Activated CD4-positive, alpha-beta memory T cell treated with anti-CD3 and anti-CD28 coated beads for 36 hours (primary cell): ENCODE data around the gene GRIN2B. TPM values are rescaled to one million over a fixed set of nuclear protein-coding genes. Genes with fewer than 3 reads are reported as not detected.

Experiments used
- CTCF ChIA-PET: fragments of 350-600 bp; sonication (Branson Sonifier 250); formaldehyde crosslinking; loops from one replicate; lab custom pipeline; 2021; ENCODE audit warnings: antibody characterized with exemption, inconsistent platforms; lab: Charles Lee
- POLR2A ChIA-PET: fragments of 350-600 bp; sonication (Branson Sonifier 250); formaldehyde crosslinking; loops from one replicate; lab custom pipeline; 2021; ENCODE audit warnings: antibody characterized with exemption; lab: Charles Lee
- DNase-seq: peaks from one replicate; pipeline ENCODE4 v3.0.0-alpha.2; 2020
- H3K27ac Mint-ChIP-seq: one replicate; pipeline ENCODE4 v1.8.0; 2021; ENCODE audit warnings: mixed read lengths
- H3K27me3 Mint-ChIP-seq: one replicate; pipeline ENCODE4 v1.8.0; 2021; ENCODE audit warnings: mixed read lengths
- H3K36me3 Mint-ChIP-seq: one replicate; pipeline ENCODE4 v1.8.0; 2021; ENCODE audit warnings: mixed read lengths
- H3K4me1 Mint-ChIP-seq: one replicate; pipeline ENCODE4 v1.8.0; 2021; ENCODE audit warnings: low read depth, mixed read lengths
- H3K4me3 Mint-ChIP-seq: one replicate; pipeline ENCODE4 v1.8.0; 2021; ENCODE audit warnings: mild to moderate bottlenecking, mixed read lengths
- H3K9me3 Mint-ChIP-seq: one replicate; pipeline ENCODE4 v1.8.0; 2021; ENCODE audit warnings: mixed read lengths
- intact Hi-C: fragments of 100-400 bp; cut with micrococcal nuclease; formaldehyde crosslinking; loops from one replicate; pipeline ENCODE4 v1.15.1; 2023
- total RNA-seq, 2 experiments: library from RNA; stranded (reverse); gene quantifications; one replicate each; pipeline ENCODE4 v1.2.3, GENCODE V29; 2021

GRIN2B gene
- total RNA-seq, 2 experiments from 2014 or later, result not detected

- no peak overlapping the region for H3K4me3 Mint-ChIP-seq
- ChIA-PET POLR2A (no interaction called here), CTCF (no interaction called here)
- no peaks in the 10 kb centered on the region for H3K9me3 Mint-ChIP-seq
- intact Hi-C loops, result no loop called here
- H3K27ac Mint-ChIP-seq, result no peak overlapping the region
- H3K27me3 Mint-ChIP-seq, result no peaks in the 10 kb centered on the region
- H3K36me3 Mint-ChIP-seq, result no peaks in the 10 kb centered on the region
- H3K4me1 Mint-ChIP-seq, result no peaks in the 10 kb centered on the region
- DNase-seq, result no peak
Observed at GRCh38 chr12:13950502-13950901, 30.9 kb downstream of the GRIN2B start.

- H3K27me3 Mint-ChIP-seq, result peaks cover 3% of the 10 kb centered on the region
- ChIA-PET CTCF (no interaction called here), POLR2A (no interaction called here)
- no peak overlapping the region for H3K27ac Mint-ChIP-seq
- DNase-seq, result no peak
- intact Hi-C loops, result no loop called here
- no peaks in the 10 kb centered on the region for H3K4me1 Mint-ChIP-seq
- H3K4me3 Mint-ChIP-seq, result no peak overlapping the region
- no peaks in the 10 kb centered on the region for H3K36me3 Mint-ChIP-seq
- H3K9me3 Mint-ChIP-seq, result no peaks in the 10 kb centered on the region
Observed at GRCh38 chr12:13948621-13949020, 32.8 kb downstream of the GRIN2B start.

DNA sequence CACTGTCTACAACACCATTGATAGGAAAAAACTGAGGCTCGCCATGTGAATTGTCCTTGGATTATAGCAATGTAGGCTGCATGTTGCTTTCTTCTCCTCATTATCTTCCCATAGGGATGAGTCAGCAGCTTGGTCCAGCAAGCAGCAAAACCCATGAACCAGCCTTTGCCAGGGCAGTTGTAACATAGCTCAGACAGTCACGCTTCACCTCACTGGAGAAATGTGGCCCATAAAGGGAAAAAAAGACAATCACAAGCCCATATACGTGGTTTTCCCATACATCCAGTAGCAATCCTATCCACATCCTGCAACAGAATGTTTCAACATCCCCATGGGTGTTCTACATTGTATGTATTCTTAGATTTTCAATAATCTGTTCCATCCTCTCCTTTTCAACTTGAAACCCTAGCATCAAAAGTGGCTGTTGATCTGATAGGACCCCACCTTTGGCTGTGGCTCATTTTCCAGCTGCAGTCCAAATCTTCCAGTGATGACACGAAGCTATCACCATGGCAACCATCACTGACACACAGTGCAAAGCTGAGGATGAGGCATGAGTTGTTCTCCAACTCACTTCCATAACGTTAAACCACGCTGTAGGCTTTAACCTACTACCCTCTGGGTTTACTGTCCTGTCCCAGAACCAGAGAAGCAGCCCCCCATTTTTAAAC is 34.0 kb downstream of the GRIN2B start:
- Mint-ChIP-seq H3K4me3 (no peak overlapping the region), H3K27ac (no peak overlapping the region), H3K9me3 (no peaks in the 10 kb centered on the region), H3K4me1 (no peaks in the 10 kb centered on the region), H3K27me3 (peaks cover 7% of the 10 kb centered on the region), H3K36me3 (no peaks in the 10 kb centered on the region)
- no peak for DNase-seq
- CTCF ChIA-PET, result no interaction called here
- POLR2A ChIA-PET, result no interaction called here
- intact Hi-C loops, result no loop called here

GRCh38 chr12:13945641-13946040 is 35.8 kb downstream of the GRIN2B start:
- no peak overlapping the region for H3K4me3 Mint-ChIP-seq
- H3K9me3 Mint-ChIP-seq, result no peaks in the 10 kb centered on the region
- no peak for DNase-seq
- POLR2A ChIA-PET, result no interaction called here
- CTCF ChIA-PET, result interaction anchor here (1.1 kb wide), 1 partner anchor 583 kb away, joined by 3 read pairs; no protein-coding TSS in a partner anchor
- H3K36me3 Mint-ChIP-seq, result no peaks in the 10 kb centered on the region
- peaks cover 11% of the 10 kb centered on the region for H3K27me3 Mint-ChIP-seq
- no peak overlapping the region for H3K27ac Mint-ChIP-seq
- H3K4me1 Mint-ChIP-seq, result no peaks in the 10 kb centered on the region
- intact Hi-C loops, result no loop called here

GRCh38 chr12:13945236-13945635 is 36.2 kb downstream of the GRIN2B start:
- no peak for DNase-seq
- Mint-ChIP-seq H3K27ac (no peak overlapping the region), H3K36me3 (no peaks in the 10 kb centered on the region), H3K4me1 (no peaks in the 10 kb centered on the region), H3K27me3 (peaks cover 11% of the 10 kb centered on the region), H3K4me3 (no peak overlapping the region), H3K9me3 (no peaks in the 10 kb centered on the region)
- ChIA-PET CTCF (interaction anchor here (1.1 kb wide), 1 partner anchor 583 kb away, joined by 3 read pairs; no protein-coding TSS in a partner anchor), POLR2A (no interaction called here)
- intact Hi-C loops, result no loop called here

DNA sequence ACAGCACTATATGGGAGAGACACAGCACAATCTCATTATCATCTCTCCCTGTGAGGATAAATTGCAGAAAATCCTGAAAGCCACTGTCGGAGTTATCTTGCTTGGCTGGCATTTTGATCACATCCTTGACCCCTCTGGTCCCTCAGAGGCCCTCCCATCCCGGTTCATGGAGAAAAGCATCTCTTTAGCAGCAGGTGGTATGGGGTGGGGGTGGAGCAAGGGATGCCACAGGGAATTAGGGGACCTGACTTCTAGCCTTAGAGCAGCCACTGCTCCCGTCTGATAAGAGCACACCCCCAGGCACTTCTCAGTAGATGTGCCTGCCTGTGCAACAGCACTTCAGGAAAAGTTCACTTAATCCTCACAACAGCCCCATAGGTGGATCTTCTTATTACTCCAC is 38.6 kb downstream of the GRIN2B start:
- DNase-seq, result no peak
- Mint-ChIP-seq H3K27ac (no peak overlapping the region), H3K4me3 (no peak overlapping the region), H3K36me3 (no peaks in the 10 kb centered on the region), H3K4me1 (no peaks in the 10 kb centered on the region), H3K27me3 (peaks cover 12% of the 10 kb centered on the region), H3K9me3 (peaks cover 3% of the 10 kb centered on the region)
- intact Hi-C loops, result loop anchor here (5.0 kb wide), 1 partner anchor 81 kb away; no protein-coding TSS in a partner anchor
- POLR2A ChIA-PET, result no interaction called here
- CTCF ChIA-PET, result no interaction called here

DNA sequence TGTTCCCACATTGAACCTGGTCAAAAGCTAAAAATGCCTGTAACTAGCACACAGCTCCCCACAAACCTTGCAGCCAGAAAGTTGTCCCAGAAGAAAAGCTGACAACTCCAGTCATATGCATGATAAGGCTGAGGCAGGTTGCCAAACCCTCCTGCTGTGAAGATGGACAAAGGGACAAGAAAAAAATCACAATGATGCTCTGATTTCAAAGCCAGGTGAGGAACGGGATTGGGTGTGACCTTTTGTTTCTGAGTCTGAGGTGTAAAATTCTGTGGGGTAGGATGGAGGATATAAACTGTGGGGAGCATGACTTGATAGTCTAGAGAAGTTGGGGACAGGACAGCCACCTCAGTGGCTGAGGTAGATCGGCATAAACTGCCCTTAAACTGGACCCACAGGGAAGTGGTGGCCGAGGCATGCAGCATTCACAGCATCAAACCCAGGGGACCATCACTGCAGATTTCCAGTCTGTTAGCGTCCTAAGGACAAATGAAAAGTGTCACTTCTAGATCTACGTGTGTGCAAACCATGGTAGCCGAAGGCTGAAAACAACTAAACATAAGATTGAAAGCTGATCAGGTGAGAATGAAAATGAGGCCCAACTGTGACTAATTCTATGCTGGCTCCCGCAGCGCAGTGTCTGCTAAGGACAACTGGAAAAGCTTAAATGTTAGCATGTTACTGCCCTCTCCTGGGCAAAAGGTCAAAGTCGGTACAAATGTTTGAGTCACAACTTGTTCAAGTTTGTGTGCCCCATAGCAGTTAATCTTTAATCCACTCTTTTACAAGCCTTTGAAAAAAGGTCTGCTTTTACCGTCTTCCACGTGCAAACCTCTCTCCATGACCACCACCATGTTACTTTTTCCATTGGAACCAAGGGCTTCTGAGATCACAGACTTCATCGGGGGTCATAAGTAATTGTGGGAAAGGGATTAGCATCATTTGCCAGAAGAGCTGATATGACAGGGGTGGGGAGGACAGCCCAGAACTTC is 39.8 kb downstream of the GRIN2B start:
- peaks cover 12% of the 10 kb centered on the region for H3K27me3 Mint-ChIP-seq
- H3K9me3 Mint-ChIP-seq, result peaks cover 8% of the 10 kb centered on the region
- H3K4me3 Mint-ChIP-seq, result no peak overlapping the region
- H3K4me1 Mint-ChIP-seq, result no peaks in the 10 kb centered on the region
- peak; percentile 33 for DNase-seq
- ChIA-PET POLR2A (no interaction called here), CTCF (interaction anchor here (1.1 to 1.6 kb wide), 2 partner anchors 77 to 580 kb away, joined by 4 to 5 read pairs; no protein-coding TSS in a partner anchor)
- no peak overlapping the region for H3K27ac Mint-ChIP-seq
- no peaks in the 10 kb centered on the region for H3K36me3 Mint-ChIP-seq
- intact Hi-C loops, result loop anchor here (5.0 kb wide), 1 partner anchor 79 kb away; no protein-coding TSS in a partner anchor

DNA sequence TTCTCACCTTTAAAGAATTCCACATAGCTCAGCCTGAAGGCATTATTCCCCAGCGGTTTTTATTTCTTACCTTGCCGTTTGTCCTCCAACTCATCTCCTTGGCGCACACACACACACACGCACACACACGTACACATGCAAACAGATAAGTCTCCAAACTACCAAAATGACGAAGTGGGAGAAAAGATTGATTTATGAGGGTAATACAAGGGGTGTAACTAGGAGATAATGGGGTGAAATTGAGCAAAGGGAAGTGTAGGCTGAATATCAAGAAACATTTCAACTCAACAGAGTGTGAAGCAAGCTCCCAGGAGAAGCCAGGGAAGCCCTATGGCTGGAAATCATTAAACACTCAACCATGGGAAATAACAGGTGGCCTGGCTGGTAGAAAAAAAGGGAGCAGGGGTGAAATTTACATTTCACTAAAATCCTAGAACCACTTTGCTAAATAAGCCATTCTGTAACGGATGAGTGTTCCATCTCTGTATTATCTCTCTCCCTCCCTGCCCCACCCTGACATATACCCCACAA is 41.0 kb downstream of the GRIN2B start:
- Mint-ChIP-seq H3K9me3 (peaks cover 8% of the 10 kb centered on the region), H3K4me1 (no peaks in the 10 kb centered on the region), H3K36me3 (no peaks in the 10 kb centered on the region), H3K4me3 (no peak overlapping the region), H3K27ac (no peak overlapping the region), H3K27me3 (peaks cover 12% of the 10 kb centered on the region)
- POLR2A ChIA-PET, result no interaction called here
- CTCF ChIA-PET, result interaction anchor here (1.6 kb wide), 1 partner anchor 76 kb away, joined by 5 read pairs; no protein-coding TSS in a partner anchor
- intact Hi-C loops, result loop anchor here (5.0 kb wide), 1 partner anchor 78 kb away; no protein-coding TSS in a partner anchor
- DNase-seq, result no peak

DNA sequence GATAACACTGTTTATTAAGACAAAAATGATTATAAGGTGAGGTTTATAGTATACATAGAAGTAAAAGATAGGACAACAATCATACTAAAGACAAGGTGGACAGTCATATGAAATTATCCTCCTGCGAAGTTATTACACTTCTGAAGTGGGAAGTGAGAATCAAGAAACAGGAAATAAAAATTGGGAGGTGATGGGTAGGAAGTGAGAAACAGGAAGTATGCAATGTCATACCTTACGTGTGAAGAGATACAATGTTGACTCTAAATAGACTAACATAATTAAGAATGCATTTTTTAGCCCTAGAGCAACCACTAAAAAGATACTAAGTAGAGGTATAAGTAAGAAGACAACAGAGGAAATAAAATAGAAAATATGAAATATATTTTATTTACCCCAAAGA is 43.7 kb downstream of the GRIN2B start:
- intact Hi-C loops, result no loop called here
- no peak overlapping the region for H3K27ac Mint-ChIP-seq
- DNase-seq, result no peak
- peaks cover 6% of the 10 kb centered on the region for H3K27me3 Mint-ChIP-seq
- peaks cover 8% of the 10 kb centered on the region for H3K9me3 Mint-ChIP-seq
- H3K4me1 Mint-ChIP-seq, result no peaks in the 10 kb centered on the region
- CTCF ChIA-PET, result no interaction called here
- POLR2A ChIA-PET, result no interaction called here
- no peak overlapping the region for H3K4me3 Mint-ChIP-seq
- H3K36me3 Mint-ChIP-seq, result no peaks in the 10 kb centered on the region

DNA sequence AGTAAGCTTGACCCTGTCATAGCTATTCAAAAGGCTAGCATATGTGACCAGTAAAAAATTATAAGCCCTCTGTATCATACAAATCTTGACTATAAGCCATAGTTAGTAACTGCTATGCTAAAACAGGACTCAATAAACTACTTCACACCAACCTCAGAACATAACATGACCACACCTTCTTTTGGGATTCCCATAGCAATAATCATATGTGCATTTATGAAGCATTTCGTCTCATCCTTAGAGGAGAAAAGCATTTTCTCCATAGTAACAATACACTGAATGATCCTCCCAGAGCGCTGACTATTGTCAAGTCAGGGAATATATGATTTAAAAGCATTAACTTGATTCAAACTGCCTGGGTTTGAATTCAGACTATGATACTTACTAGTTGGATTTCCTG is 46.2 kb downstream of the GRIN2B start:
- H3K36me3 Mint-ChIP-seq, result no peaks in the 10 kb centered on the region
- ChIA-PET POLR2A (no interaction called here), CTCF (no interaction called here)
- intact Hi-C loops, result no loop called here
- no peak overlapping the region for H3K4me3 Mint-ChIP-seq
- no peaks in the 10 kb centered on the region for H3K4me1 Mint-ChIP-seq
- H3K27me3 Mint-ChIP-seq, result peaks cover under 1% of the 10 kb centered on the region
- H3K9me3 Mint-ChIP-seq, result peaks cover 8% of the 10 kb centered on the region
- H3K27ac Mint-ChIP-seq, result no peak overlapping the region
- DNase-seq, result no peak
